Measurements from ENCODE around the gene MAP3K4. TPM values are rescaled to one million over a fixed set of nuclear protein-coding genes. Genes with fewer than 3 reads are reported as not detected.
"Not testable (repeated sequence)": the region's sequence is repeated elsewhere in the genome, so short reads cannot be mapped to it uniquely, and the experiment has no call there.

The MAP3K4 gene
- total RNA-seq, 1 experiment from 2014 or later = 54.3 TPM

DNA sequence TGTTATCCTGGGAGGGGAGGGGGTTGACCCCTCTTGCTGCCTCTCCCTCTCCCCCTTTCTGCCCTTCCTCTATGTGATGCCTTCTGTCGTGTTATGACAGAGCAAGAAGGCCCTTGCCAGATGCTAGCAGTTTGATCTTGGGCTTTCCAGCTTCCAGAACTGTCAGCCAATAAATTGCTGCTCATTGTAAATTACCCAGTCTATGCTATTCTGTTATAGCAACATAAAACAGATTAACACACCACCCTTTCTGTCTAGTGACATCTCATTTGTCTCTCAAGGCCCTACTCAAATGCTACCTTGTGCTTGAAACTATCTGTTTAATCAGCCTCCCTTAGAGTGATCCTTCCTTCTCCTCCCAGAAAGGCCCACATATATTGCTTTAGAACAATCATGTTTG, 16.4 kb upstream of the MAP3K4 start:
- no peak overlapping the region for H3K27ac Mint-ChIP-seq
- no peak overlapping the region for H3K4me2 ChIP-seq (ENCODE audit: insufficient read depth, insufficient read length, low read length)

DNA sequence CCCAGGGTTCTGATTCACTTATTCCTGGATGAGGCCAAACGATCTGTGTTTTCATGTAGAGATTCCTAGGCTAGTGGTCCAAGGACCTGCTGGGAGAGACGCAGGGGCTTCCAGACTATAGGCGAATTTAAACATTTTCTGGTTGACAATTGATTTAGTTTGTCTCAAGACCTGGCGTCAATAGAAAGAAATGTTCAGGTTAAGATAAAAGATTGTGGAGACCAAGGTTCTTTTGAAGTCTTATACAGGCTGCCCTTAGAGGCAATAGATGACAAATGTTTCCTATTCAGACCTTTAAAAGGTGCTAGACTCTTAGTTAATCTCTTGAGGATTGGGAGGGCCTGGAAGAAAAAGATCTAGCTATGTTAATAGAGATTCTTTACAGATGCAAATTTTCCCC, 15.6 kb upstream of the MAP3K4 start:
- not testable (repeated sequence) for DNase-seq; H3T11ph ChIP-seq (ENCODE audit: low read length); H3K27me3 Mint-ChIP-seq (ENCODE audit: low read depth); H2BK120ac ChIP-seq (ENCODE audit: low read depth, low read length, poor library complexity, severe bottlenecking); H3K27ac ChIP-seq (ENCODE audit: insufficient read length, low read depth, low read length); H3K4me1 ChIP-seq (ENCODE audit: insufficient read depth, low read length); H2BK20ac ChIP-seq (ENCODE audit: low read depth, low read length, poor library complexity, severe bottlenecking); H3K79me2 ChIP-seq (ENCODE audit: insufficient read depth, low read length); H2AK5ac ChIP-seq (ENCODE audit: insufficient read length, low read length); H2BK15ac ChIP-seq (ENCODE audit: low read depth, low read length); H2BK5ac ChIP-seq (ENCODE audit: insufficient read length, low read length); H3K9me3 Mint-ChIP-seq; H2AFZ ChIP-seq (ENCODE audit: low read length); H3K4ac ChIP-seq (ENCODE audit: low read depth, low read length); H4K8ac ChIP-seq (replicated peaks; ENCODE audit: insufficient read length, low read depth, low read length); H3K9ac ChIP-seq (ENCODE audit: extremely low read depth, insufficient read length, low read length); H3K23me2 ChIP-seq (ENCODE audit: insufficient read length, low read depth, low read length, poor library complexity, severe bottlenecking); H3K4me3 Mint-ChIP-seq; H3K79me1 ChIP-seq (ENCODE audit: insufficient read depth, low read depth, low read length, poor library complexity, severe bottlenecking); H2BK12ac ChIP-seq (ENCODE audit: insufficient read length, low read depth, low read length); H4K91ac ChIP-seq (ENCODE audit: insufficient read length, low read depth, low read length); H3K27me3 ChIP-seq (ENCODE audit: insufficient read depth, low read length); H3K56ac ChIP-seq (ENCODE audit: insufficient read length, low read depth, low read length); H3K18ac ChIP-seq (ENCODE audit: insufficient read length, low read depth, low read length); H3K4me2 ChIP-seq (ENCODE audit: insufficient read depth, insufficient read length, low read length); H3K9me3 ChIP-seq (ENCODE audit: control insufficient read depth, low read depth, low read length); H4K20me1 ChIP-seq (ENCODE audit: control insufficient read depth, insufficient read depth, insufficient read length); H3K14ac ChIP-seq (ENCODE audit: insufficient read depth, low read length); H4K5ac ChIP-seq (ENCODE audit: insufficient read length, low read depth, low read length); H3K23ac ChIP-seq (ENCODE audit: insufficient read length, low read depth, low read length)
- Mint-ChIP-seq H3K4me1 (peaks cover 27 to 31% of the 10 kb centered on the region in 2 experiments), H3K27ac (0 out of 7 replicates have a peak overlapping the region, but pooled peaks of 1 of the 3 experiments have one; percentile 17), H3K36me3 (ENCODE audit: insufficient read depth in 1 of 3, low read depth in 3 of 3) (peaks cover 4 to 14% (median 5%) of the 10 kb centered on the region in 3 experiments; a peak in 6 of 7 replicates)
- no CpG with 5 or more reads among the region's 4 CpGs for WGBS (ENCODE audit: extremely low coverage, insufficient read length, low lambda C conversion rate)

More for the DNA sequence above, 16.4 kb upstream of the MAP3K4 start:
- Histone ChIP-seq H3T11ph (ENCODE audit: low read length) (no peak overlapping the region), H2AK5ac (ENCODE audit: insufficient read length, low read length) (no peak overlapping the region), H3K18ac (ENCODE audit: insufficient read length, low read depth, low read length) (no peak overlapping the region), H2BK20ac (ENCODE audit: low read depth, low read length, poor library complexity, severe bottlenecking) (no peak overlapping the region), H3K79me2 (ENCODE audit: insufficient read depth, low read length) (no peaks in the 10 kb centered on the region), H3K23me2 (ENCODE audit: insufficient read length, low read depth, low read length, poor library complexity, severe bottlenecking) (no peaks in the 10 kb centered on the region), H3K4ac (ENCODE audit: low read depth, low read length) (no peak overlapping the region), H2AFZ (ENCODE audit: low read length) (no peak overlapping the region), H4K91ac (ENCODE audit: insufficient read length, low read depth, low read length) (no peak overlapping the region), H3K23ac (ENCODE audit: insufficient read length, low read depth, low read length) (no peak overlapping the region), H4K5ac (ENCODE audit: insufficient read length, low read depth, low read length) (no peak overlapping the region), H3K14ac (ENCODE audit: insufficient read depth, low read length) (no peak overlapping the region), H3K79me1 (ENCODE audit: insufficient read depth, low read depth, low read length, poor library complexity, severe bottlenecking) (no peaks in the 10 kb centered on the region), H3K9ac (ENCODE audit: extremely low read depth, insufficient read length, low read length) (no peak overlapping the region), H3K56ac (ENCODE audit: insufficient read length, low read depth, low read length) (no peak overlapping the region), H3K9me3 (ENCODE audit: control insufficient read depth, low read depth, low read length) (no peaks in the 10 kb centered on the region), H2BK15ac (ENCODE audit: low read depth, low read length) (no peak overlapping the region), H2BK120ac (ENCODE audit: low read depth, low read length, poor library complexity, severe bottlenecking) (no peak overlapping the region), H3K27me3 (ENCODE audit: insufficient read depth, low read length) (no peaks in the 10 kb centered on the region), H3K27ac (ENCODE audit: insufficient read length, low read depth, low read length) (no peak overlapping the region), H2BK12ac (ENCODE audit: insufficient read length, low read depth, low read length) (no peak overlapping the region), H3K4me1 (ENCODE audit: insufficient read depth, low read length) (0 out of 2 replicates have a peak, but pooled peaks cover 5% of the 10 kb centered on the region), H4K8ac (replicated peaks; ENCODE audit: insufficient read length, low read depth, low read length) (no peak overlapping the region), H2BK5ac (ENCODE audit: insufficient read length, low read length) (no peak overlapping the region), H4K20me1 (ENCODE audit: control insufficient read depth, insufficient read depth, insufficient read length) (no peaks in the 10 kb centered on the region)
- H3K4me1 Mint-ChIP-seq = peaks cover 27 to 31% of the 10 kb centered on the region in 2 experiments
- no peak overlapping the region for H3K4me3 Mint-ChIP-seq
- no peaks in the 10 kb centered on the region for H3K27me3 Mint-ChIP-seq (ENCODE audit: low read depth)
- H3K36me3 Mint-ChIP-seq (ENCODE audit: insufficient read depth in 1 of 3, low read depth in 3 of 3) = peaks cover 4 to 14% (median 5%) of the 10 kb centered on the region in 3 experiments
- TF ChIP-seq, protein P1, sequence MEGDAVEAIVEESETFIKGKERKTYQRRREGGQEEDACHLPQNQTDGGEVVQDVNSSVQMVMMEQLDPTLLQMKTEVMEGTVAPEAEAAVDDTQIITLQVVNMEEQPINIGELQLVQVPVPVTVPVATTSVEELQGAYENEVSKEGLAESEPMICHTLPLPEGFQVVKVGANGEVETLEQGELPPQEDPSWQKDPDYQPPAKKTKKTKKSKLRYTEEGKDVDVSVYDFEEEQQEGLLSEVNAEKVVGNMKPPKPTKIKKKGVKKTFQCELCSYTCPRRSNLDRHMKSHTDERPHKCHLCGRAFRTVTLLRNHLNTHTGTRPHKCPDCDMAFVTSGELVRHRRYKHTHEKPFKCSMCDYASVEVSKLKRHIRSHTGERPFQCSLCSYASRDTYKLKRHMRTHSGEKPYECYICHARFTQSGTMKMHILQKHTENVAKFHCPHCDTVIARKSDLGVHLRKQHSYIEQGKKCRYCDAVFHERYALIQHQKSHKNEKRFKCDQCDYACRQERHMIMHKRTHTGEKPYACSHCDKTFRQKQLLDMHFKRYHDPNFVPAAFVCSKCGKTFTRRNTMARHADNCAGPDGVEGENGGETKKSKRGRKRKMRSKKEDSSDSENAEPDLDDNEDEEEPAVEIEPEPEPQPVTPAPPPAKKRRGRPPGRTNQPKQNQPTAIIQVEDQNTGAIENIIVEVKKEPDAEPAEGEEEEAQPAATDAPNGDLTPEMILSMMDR (conservative IDR thresholded peaks at IDR 0.05) = no peak
- no CpG with 5 or more reads among the region's 1 CpG for WGBS (ENCODE audit: extremely low coverage, insufficient read length, low lambda C conversion rate)
- H3K9me3 Mint-ChIP-seq = peaks cover 9 to 10% of the 10 kb centered on the region in 2 experiments
- no peak for DNase-seq
